ENCODE results near the gene SUSD6.

SUSD6 gene, protein sequence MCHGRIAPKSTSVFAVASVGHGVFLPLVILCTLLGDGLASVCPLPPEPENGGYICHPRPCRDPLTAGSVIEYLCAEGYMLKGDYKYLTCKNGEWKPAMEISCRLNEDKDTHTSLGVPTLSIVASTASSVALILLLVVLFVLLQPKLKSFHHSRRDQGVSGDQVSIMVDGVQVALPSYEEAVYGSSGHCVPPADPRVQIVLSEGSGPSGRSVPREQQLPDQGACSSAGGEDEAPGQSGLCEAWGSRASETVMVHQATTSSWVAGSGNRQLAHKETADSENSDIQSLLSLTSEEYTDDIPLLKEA

DNA sequence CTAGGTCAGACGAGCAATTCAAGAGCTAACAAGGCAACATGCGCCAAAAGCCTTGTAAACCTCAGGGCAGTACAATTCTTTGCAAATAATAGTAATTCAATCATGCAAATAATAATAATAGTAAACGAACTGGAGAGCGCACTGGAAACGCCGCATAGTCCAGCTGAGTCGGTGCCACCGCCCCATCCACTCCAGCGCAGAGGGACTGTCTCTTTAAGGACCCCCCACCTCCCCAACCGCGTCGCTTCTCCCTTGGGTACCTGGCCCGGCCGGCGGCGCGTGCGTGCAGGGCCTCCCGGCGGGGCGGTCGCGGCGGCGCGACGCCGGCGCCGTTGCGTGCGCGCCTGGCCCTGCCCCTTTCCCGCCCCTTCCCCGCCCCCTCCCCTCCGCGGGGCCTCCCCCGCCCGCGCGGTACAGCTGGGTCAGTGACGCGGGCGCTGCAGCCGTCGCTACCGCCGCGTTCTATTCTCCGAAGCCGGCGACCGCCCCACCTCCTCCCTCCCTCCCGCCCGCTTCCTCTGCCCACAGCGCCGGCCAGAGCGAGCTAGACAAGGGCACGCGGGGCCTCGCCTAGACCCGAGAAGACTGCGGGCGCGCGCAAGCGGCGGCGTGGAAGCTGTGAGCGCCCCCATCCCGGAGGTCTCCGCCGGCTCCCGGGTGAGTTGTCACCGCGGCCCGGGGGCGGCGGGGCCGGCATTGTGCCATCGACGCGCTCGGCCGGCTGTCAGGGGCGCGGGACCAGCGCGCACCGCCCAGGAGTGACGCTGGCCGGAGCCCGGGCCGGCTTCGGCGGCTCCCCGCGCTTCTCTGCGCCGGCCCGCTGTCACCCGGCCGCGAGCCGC, at the start of gene SUSD6:
Gene SUSD6, plus strand, starts transcription at position 425 of the 842 bp plus-strand sequence. CDS start 46,997 bp downstream, outside the sequence.
- peak; percentile 74 to 77 for DNase-seq

DNA sequence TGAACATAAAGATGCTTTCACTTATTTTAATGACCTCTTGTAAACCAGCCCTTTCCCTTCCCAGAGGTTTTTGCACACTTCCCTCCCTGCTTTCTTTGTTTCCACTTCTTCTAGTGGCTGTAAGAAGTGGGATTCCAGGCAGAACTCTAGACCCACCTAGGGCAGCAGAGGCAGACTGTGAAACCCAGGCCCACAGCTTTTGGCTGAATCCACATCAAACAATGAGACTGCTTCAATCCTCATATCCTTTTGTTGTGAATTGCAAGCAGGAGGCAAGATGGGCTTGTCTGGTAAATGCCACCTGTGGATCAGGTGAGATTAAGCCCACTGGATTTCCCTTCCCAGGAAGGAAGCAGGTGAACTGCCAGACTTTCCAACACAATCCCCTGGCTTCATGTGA, 49.5 kb upstream of the SUSD6 start:
- DNase-seq, result no peak

GRCh38 chr14:69567563-69567962, 43.8 kb upstream of the SUSD6 start:
- no peak for DNase-seq

DNA sequence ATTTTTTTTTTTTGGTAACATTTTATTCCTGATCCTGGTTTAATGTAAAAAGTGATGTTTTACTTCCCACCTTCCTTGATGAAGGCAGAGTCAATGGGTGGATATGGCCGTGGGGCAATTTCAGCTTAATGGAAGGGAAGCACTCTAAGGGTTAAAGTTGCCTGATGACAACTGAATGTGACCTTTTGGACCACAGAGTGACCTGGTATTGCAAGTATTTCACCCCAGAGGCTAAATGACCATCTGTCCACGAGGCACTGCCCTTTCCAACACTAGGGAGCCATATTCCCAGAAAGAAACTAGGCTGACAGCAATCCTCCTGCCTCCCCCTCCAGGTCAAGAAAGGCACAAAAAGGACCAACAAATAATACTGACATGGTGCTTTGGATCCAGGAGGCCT, 41.5 kb upstream of the SUSD6 start:
- no peak for DNase-seq

DNA sequence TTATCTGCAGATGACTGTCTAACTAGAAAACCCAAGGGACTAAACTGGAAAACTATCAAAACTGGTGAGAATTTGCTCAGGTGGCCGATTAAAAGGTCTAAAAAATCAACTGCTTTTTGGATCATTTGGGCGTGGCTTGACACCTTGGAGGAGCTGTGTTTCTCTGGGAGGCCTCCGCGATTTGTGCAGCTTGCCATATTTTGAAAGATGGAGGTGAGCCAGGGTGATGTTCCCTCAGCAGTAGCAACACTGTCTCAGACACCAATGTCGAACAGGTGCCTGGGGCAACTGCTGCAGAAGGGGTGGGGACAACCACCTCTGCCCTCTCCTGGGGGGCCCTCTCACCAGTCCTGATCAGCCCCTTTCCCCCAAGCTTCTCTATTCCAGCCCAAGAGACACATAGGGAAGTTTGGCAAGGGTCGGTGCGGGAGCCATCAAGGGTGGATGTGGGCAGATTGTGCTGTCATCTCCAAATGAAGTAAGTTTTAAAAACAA, 40.5 kb upstream of the SUSD6 start:
- DNase-seq, result no peak

GRCh38 chr14:69571449-69572029, 39.9 kb upstream of the SUSD6 start:
- DNase-seq, result no peak

GRCh38 chr14:69572030-69572840, 39.2 kb upstream of the SUSD6 start:
- DNase-seq, result no peak

DNA sequence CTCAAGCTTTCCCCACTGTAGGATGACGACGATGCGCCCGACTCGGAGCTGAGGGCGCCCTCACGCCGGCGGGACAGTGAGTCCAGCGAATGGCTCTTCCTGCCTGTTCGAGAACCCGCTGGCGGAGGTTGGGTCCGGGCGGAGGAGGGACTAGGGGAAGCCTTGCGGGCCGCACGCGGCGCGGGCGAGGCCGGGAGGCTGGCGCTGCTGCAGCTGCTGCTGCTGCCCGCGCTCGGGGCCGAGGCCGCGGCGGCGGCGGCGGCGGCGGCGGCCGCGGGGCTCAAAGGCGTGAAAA, 38.6 kb upstream of the SUSD6 start:
- DNase-seq, result no peak

GRCh38 chr14:69573205-69573830, 38.1 kb upstream of the SUSD6 start:
- DNase-seq, result no peak

GRCh38 chr14:69573831-69574262, 37.5 kb upstream of the SUSD6 start:
- DNase-seq, result no peak

GRCh38 chr14:69574263-69574953, 37.0 kb upstream of the SUSD6 start, which contains the start of gene CCDC177:
CCDC177 (minus strand) TSS chr14:69574871; CDS start chr14:69573622, 1,249 bp downstream.
- peak; percentile 5 to 21 for DNase-seq

GRCh38 chr14:69574954-69575295, 36.5 kb upstream of the SUSD6 start:
- no peak for DNase-seq

- DNase-seq, result no peak
Observed at GRCh38 chr14:69579476-69579875, 31.9 kb upstream of the SUSD6 start.

- no peak for DNase-seq
Observed at GRCh38 chr14:69580009-69580577, 31.3 kb upstream of the SUSD6 start.

DNA sequence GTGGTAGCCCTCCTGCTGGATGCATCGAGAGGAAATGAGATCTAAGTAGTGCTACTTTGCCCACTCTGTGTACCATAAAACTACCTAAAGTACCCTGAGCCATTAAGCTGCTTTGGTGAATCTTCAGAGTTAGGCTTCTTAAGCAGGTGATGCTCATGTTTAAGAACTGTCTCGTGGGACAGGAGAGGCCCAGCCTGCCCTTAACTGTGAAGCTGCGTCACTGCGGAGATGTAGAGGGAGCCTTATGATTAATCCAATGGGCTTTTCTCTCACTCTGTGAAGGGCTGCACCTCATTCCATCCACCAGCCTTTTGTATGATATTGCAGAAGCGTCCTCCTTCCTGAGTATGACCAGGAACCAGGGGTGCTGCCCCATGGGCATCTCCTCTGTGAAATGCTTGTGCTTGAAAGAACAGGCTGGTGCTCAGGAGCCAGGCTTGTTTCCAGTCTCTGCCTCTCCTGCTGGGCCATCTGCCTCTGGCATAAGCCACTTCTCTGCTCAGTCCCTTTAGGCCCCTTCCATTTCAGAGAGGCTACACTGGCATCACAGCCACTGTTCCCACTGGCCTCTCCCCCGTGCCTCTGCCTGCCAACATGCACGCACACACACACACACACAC, 30.0 kb upstream of the SUSD6 start:
- no peak for DNase-seq

DNA sequence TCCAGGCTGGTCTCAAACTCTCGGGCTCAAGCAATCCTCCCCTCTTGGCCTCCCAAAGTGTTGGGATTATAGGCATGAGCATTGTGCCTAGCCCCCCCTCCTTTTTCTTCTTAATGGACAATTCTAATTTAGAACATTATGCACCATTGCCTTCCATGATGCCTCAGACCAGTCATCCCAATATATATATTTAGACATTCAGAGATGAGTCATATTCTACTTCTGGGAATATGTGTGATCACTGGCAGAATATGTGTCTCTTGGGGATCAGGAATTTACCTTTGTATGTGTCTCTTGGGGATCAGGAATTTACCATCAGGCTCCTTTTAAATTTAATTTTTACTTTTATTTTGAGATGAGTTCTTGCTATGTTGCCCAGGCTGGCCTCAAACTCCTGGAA, 29.2 kb upstream of the SUSD6 start:
- no peak for DNase-seq

GRCh38 chr14:69582829-69583228, 28.6 kb upstream of the SUSD6 start:
- DNase-seq, result no peak

GRCh38 chr14:69584389-69584788, 27.0 kb upstream of the SUSD6 start:
- DNase-seq, result no peak

DNA sequence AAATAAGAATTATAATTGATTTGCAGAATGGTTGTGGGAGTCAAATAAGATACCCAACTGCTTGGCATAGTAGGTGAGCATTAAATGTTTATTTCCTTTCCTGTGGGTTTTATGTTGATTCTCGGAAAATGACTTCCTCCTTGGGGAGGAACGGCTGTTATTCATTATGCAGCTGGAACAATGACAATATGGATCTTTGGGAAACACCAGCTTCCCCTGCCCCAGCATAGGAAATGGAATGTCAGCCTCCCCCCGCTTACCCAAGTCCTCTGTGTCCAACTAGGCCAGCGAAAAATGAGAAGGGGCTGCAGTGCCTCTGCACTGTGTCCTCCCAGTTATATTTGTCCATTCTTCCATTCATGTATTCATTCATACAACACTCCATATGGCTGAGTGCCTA, 25.0 kb upstream of the SUSD6 start:
- no peak for DNase-seq

DNA sequence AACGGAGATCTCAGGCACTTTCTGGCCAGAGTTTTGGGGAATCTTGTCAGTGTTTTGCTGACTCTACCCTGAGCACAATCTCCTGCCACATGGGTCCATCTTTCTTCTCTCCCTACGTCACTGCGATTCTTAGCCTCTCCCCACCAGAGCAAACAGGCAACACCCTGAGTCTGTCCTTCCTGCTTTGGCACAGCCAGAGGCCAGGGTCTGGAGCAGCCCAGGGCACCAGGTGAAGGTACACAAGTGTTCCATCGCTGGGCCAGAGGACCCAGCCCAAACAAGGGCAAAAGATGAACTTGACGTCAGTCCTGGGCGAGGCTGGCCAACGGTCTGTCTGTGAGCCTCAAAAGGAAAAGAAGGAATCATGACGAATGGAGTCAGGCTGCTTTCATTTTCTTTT, 24.0 kb upstream of the SUSD6 start:
- no peak for DNase-seq

DNA sequence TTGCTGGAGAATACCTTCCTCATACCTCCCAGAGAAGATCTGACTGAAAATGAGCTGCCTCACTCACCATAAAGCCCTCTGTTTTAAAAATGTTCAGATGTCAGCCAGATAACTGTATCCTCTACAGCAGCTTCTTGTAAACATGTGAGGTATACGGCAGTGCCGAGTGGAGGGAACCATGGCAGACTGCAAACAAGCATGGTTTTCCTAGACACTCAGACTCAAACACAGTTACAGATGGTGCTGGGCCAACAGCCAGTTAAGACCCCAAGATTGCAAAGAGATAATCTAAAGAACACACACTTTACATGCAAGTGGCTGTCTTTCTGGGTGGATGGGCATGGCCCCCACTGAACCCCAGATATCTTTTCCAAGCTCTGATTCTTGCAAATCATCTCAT, 20.1 kb upstream of the SUSD6 start:
- DNase-seq, result no peak
